ENCODE measurements around the gene GPR108.
"Not testable (repeated sequence)": the region's sequence is repeated elsewhere in the genome, so short reads cannot be mapped to it uniquely, and the experiment has no call there.

GPR108 gene

DNA sequence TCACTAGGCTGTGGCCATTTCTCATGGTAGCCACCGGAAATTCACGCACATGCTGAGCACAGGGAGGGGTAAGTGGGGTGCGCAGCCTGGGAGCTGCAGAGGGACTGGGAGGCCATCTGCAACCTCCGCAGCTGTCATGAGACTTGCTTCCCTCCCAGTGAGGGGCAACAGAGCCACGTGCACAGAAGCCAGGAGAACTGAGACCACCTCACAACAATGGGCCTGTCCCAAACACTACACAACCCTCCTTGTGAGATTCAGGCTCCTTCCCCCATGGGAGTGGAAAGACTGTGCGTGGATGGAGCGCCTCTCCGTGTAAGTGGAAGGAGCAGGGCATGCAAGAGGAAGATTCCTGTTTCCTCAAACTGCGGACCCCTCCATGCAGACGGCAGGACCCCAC is 25.8 kb downstream of the GPR108 start:
- no peak overlapping the region for H3K27ac ChIP-seq (ENCODE audit: low read depth, low read length)
- H3K4me3 ChIP-seq (ENCODE audit: low read depth, low read length): no peak overlapping the region
- H3K79me2 ChIP-seq (ENCODE audit: control insufficient read depth, insufficient read depth, low read length, unreplicated experiment): no peaks in the 10 kb centered on the region
- H3K4me1 ChIP-seq (ENCODE audit: control insufficient read depth, insufficient read depth, low read length, unreplicated experiment): no peaks in the 10 kb centered on the region
- H3K27me3 ChIP-seq (ENCODE audit: insufficient read depth, low read length): no peaks in the 10 kb centered on the region
- no peak overlapping the region for H2AFZ ChIP-seq (ENCODE audit: low read length, unreplicated experiment)
- no peaks in the 10 kb centered on the region for H3K36me3 ChIP-seq (ENCODE audit: insufficient read depth, low read length)

DNA sequence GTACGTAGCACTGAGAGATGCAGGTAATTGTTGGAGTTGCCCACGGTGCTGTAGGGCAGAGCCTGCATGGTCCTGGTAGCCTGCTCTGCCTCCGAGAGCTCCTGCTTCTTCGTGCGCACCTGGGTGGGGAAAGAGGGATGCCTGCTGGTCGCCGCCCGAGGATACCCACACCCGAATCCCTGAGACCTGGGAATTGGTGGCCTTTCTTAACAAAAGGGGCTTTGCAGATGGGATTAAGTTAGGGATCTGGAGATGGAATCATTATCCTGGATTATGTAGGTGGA is 26.4 kb downstream of the GPR108 start:
- Histone ChIP-seq H3K27ac (ENCODE audit: low read depth, low read length) (no peak overlapping the region), H3K4me3 (ENCODE audit: low read depth, low read length) (no peak overlapping the region), H3K79me2 (ENCODE audit: control insufficient read depth, insufficient read depth, low read length, unreplicated experiment) (no peaks in the 10 kb centered on the region), H3K36me3 (ENCODE audit: insufficient read depth, low read length) (no peaks in the 10 kb centered on the region), H3K27me3 (ENCODE audit: insufficient read depth, low read length) (no peaks in the 10 kb centered on the region), H3K4me1 (ENCODE audit: control insufficient read depth, insufficient read depth, low read length, unreplicated experiment) (no peaks in the 10 kb centered on the region), H2AFZ (ENCODE audit: low read length, unreplicated experiment) (no peak overlapping the region)

DNA sequence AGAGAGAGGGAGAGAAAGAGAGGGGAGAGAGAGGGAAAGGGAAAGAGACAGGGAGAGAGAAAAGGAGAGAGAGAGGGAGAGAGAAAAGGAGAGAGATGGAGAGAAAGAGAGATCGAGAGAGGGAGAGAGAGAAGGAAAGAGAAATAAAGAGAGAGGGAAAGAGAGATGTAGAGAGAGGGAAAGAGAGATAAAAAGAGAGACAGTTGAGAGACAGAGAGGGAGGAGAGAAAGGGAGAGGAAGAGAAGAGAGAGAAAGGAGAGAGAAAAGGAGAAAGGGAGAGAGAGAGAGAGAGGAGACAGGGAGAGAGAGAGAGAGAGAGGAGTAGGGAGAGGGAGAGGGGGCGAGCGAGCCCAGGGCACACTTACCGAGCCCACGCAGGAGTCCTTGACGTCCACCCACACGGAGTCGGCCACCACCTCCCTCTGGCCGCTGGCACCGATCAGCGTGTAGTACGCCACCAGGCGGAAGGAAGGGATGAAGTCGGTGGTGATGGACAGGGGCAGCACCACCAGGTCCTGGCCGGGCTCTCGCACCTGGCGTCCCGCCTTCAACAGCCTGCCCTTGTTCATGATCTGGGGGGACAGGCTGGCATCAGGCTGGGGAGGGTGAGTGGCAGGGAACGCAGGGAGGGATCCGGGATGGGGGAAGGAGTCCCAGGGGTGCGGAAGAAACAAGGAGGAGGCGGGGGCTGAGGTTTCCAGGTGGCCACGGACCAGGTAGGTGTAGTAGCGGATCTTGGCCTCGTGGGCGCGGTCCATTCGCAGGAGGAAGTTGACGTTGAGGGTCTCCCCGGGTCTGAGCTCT is 26.9 kb downstream of the GPR108 start:
- Histone ChIP-seq H3K27me3 (ENCODE audit: insufficient read depth, low read length) (no peaks in the 10 kb centered on the region), H3K27ac (ENCODE audit: low read depth, low read length) (no peak overlapping the region), H3K4me3 (ENCODE audit: low read depth, low read length) (no peak overlapping the region), H2AFZ (ENCODE audit: low read length, unreplicated experiment) (no peak overlapping the region), H3K36me3 (ENCODE audit: insufficient read depth, low read length) (no peaks in the 10 kb centered on the region), H3K4me1 (ENCODE audit: control insufficient read depth, insufficient read depth, low read length, unreplicated experiment) (no peaks in the 10 kb centered on the region), H3K79me2 (ENCODE audit: control insufficient read depth, insufficient read depth, low read length, unreplicated experiment) (no peaks in the 10 kb centered on the region)

DNA sequence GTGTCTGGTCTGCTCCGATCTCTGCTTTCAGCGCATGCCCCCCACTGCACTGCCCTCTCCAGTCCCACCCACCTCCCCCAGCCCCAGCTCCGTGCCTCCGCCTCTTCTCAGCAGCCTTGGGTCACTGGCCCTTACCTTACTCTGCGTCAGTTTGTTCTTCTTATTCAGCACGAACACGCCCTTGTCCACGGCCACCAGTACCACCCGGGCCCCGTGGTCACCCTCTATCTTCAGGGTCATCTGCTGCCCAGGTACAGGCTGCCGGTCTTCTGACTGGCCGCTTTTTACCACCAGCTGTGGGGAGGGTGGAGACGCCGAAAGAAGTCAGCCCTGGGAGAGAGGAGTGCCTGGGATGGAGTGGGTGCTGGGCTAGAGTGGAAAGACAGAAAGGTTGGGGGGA is 27.8 kb downstream of the GPR108 start:
- Histone ChIP-seq H3K27me3 (ENCODE audit: insufficient read depth, low read length) (no peaks in the 10 kb centered on the region), H3K4me1 (ENCODE audit: control insufficient read depth, insufficient read depth, low read length, unreplicated experiment) (no peaks in the 10 kb centered on the region), H2AFZ (ENCODE audit: low read length, unreplicated experiment) (no peak overlapping the region), H3K36me3 (ENCODE audit: insufficient read depth, low read length) (no peaks in the 10 kb centered on the region), H3K27ac (ENCODE audit: low read depth, low read length) (no peak overlapping the region), H3K79me2 (ENCODE audit: control insufficient read depth, insufficient read depth, low read length, unreplicated experiment) (no peaks in the 10 kb centered on the region), H3K4me3 (ENCODE audit: low read depth, low read length) (no peak overlapping the region)

DNA sequence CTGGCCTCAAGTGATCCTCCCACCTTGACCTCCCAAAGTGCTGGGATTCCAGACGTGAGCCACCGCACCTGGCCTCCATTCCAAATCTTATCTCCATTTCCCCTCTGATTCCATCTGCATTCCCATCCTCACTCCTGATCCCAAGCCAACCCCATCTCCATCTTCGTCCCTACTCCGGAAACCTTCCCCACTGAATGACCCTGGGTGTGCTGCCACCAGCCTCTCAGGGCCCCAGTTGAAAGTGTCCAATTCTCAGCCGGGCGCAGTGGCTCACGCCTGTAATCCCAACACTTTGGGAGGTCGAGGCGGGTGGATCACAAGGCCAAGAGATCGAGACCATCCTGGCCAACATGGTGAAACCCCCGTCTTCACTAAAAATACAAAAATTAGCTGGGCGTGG is 28.5 kb downstream of the GPR108 start:
- not testable (repeated sequence) for H3K4me3 ChIP-seq (ENCODE audit: low read depth, low read length); H3K4me1 ChIP-seq (ENCODE audit: control insufficient read depth, insufficient read depth, low read length, unreplicated experiment); H3K27me3 ChIP-seq (ENCODE audit: insufficient read depth, low read length); H3K36me3 ChIP-seq (ENCODE audit: insufficient read depth, low read length); H3K79me2 ChIP-seq (ENCODE audit: control insufficient read depth, insufficient read depth, low read length, unreplicated experiment); H2AFZ ChIP-seq (ENCODE audit: low read length, unreplicated experiment); H3K27ac ChIP-seq (ENCODE audit: low read depth, low read length)

DNA sequence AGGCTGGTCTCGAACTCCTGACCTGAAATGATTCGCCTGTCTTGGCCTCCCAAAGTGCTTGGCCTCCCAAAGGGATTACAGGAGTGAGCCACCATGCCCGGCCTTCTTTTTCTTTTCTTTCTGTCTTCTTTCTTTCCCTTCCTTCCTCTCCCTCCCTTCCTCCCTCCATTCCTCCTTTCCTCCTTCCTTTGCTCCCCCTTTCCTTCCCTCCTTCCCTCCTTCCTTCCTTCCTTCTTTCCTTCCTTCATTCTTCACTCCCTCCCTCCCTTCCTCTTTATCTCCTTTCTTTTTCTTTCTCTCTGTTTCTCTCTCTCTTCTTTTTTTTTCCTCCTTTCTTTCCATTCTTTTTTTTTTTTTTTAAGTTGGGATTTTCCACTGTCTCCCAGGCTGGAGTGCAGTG is 29.0 kb downstream of the GPR108 start:
- Histone ChIP-seq H3K4me3 (ENCODE audit: low read depth, low read length) (no peak overlapping the region), H3K27ac (ENCODE audit: low read depth, low read length) (no peak overlapping the region), H3K36me3 (ENCODE audit: insufficient read depth, low read length) (no peaks in the 10 kb centered on the region), H2AFZ (ENCODE audit: low read length, unreplicated experiment) (no peak overlapping the region), H3K79me2 (ENCODE audit: control insufficient read depth, insufficient read depth, low read length, unreplicated experiment) (no peaks in the 10 kb centered on the region), H3K27me3 (ENCODE audit: insufficient read depth, low read length) (no peaks in the 10 kb centered on the region), H3K4me1 (ENCODE audit: control insufficient read depth, insufficient read depth, low read length, unreplicated experiment) (no peaks in the 10 kb centered on the region)

DNA sequence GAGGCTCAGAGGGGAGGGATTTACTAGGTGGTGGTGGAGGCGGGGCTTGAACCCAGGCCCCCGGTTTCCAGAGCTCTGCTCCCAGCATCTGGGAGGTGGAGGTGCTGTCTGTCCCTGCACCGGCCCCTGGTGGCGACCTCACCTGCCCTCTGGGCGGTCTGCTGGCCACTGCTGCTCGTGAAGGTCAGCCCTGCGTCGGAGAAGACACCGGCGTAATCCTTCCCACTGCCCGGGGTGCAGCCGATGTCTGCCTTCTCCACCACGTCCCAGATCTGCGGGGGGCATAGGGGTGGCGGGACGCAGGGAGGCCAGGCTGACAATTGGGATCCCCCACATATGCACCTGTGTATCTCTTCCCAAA is 29.7 kb downstream of the GPR108 start:
- H3K36me3 ChIP-seq (ENCODE audit: insufficient read depth, low read length): no peaks in the 10 kb centered on the region

DNA sequence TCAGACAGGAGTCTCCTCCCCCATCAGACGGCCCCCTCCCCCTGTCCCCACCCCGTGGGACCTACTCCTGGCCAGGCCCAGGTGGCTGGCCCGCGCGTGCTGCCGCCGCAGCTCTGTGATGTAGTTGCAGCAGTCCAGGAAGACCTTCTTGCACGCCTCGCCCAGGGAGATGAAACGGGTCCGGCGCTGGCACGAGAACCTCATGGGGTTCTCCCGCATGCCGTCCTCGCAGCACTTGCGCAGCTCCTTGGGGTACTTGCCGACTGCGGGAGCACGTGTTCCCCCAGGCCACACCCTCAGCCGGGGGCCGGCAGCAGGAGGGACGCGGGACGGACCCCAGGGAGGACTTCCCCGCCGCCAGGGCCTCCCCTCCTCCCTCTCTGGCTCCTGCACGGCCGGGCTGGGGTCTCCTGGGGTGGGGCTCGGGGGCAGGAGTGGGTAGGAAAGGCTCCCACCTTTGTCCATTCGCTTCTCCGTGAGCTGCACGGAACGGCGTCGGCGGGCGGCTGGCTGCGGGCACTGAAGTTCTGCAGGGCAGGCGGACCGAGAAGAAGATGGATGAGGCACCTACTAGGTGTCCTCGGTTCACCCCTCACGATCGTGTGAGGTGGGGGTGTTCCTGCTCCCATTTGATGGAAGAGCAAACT is 30.2 kb downstream of the GPR108 start:
- Histone ChIP-seq H2AFZ (ENCODE audit: low read length, unreplicated experiment) (no peak overlapping the region), H3K27me3 (ENCODE audit: insufficient read depth, low read length) (no peaks in the 10 kb centered on the region), H3K27ac (ENCODE audit: low read depth, low read length) (no peak overlapping the region), H3K79me2 (ENCODE audit: control insufficient read depth, insufficient read depth, low read length, unreplicated experiment) (no peaks in the 10 kb centered on the region), H3K4me1 (ENCODE audit: control insufficient read depth, insufficient read depth, low read length, unreplicated experiment) (no peaks in the 10 kb centered on the region), H3K36me3 (ENCODE audit: insufficient read depth, low read length) (no peaks in the 10 kb centered on the region), H3K4me3 (ENCODE audit: low read depth, low read length) (no peak overlapping the region)

More for the DNA sequence above, 29.7 kb downstream of the GPR108 start:
- Histone ChIP-seq H2AFZ (ENCODE audit: low read length, unreplicated experiment) (no peak overlapping the region), H3K27me3 (ENCODE audit: insufficient read depth, low read length) (no peaks in the 10 kb centered on the region), H3K27ac (ENCODE audit: low read depth, low read length) (no peak overlapping the region), H3K79me2 (ENCODE audit: control insufficient read depth, insufficient read depth, low read length, unreplicated experiment) (no peaks in the 10 kb centered on the region), H3K4me3 (ENCODE audit: low read depth, low read length) (no peak overlapping the region), H3K4me1 (ENCODE audit: control insufficient read depth, insufficient read depth, low read length, unreplicated experiment) (no peaks in the 10 kb centered on the region)

DNA sequence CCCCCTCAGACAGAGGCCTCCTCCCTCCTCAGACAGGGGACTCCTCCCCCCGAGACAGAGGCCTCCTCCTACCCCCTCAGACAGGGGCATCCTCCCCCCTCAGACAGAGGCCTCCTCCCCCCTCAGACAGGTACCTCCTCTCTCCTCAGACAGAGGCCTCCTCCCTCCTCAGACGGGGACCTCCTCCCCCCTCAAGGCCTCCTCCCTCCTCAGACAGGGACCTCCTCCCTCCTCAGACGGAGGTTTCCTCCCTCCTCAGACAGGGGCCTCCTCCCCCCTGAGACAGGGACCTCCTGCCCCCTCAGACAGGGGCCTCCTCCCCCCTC is 30.8 kb downstream of the GPR108 start:
- Histone ChIP-seq H3K27me3 (ENCODE audit: insufficient read depth, low read length) (no peaks in the 10 kb centered on the region), H3K4me1 (ENCODE audit: control insufficient read depth, insufficient read depth, low read length, unreplicated experiment) (no peaks in the 10 kb centered on the region), H2AFZ (ENCODE audit: low read length, unreplicated experiment) (no peak overlapping the region), H3K27ac (ENCODE audit: low read depth, low read length) (no peak overlapping the region), H3K79me2 (ENCODE audit: control insufficient read depth, insufficient read depth, low read length, unreplicated experiment) (no peaks in the 10 kb centered on the region), H3K36me3 (ENCODE audit: insufficient read depth, low read length) (0 out of 2 replicates have a peak, but pooled peaks cover 3% of the 10 kb centered on the region), H3K4me3 (ENCODE audit: low read depth, low read length) (no peak overlapping the region)

DNA sequence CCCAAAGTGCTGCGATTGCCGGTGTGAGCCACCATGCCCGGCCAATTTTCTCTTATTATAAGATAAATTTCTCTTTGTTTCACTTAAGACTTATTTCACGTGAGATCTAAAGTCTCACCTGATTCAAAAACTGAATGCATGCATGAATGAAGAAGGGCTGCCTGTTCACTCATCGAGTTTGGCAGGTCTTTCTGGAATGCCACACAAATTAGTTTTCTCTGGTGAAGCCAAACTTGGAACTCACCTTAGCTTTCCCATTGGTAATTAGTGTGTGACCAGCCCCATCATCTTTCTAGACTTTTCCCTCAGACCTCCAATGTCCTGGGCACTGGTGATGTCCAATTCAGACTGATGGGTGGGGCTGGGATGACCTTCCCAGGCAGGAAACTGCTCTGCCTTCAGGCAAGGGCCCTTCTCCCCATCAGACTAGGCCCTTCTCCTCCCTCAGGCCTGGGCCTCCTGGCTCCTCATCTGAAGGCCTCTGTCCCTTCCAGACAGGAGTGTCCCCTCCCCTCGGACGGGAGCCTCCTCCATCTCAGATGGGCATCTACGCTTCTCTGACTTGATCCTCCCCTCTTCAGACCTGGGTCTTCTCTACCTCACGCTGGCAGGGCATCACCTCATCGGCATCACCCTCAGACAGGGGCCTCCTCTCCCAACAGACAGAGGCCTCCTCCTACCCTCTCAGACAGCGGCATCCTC is 31.3 kb downstream of the GPR108 start:
- Histone ChIP-seq H2AFZ (ENCODE audit: low read length, unreplicated experiment) (no peak overlapping the region), H3K4me3 (ENCODE audit: low read depth, low read length) (no peak overlapping the region), H3K79me2 (ENCODE audit: control insufficient read depth, insufficient read depth, low read length, unreplicated experiment) (no peaks in the 10 kb centered on the region), H3K4me1 (ENCODE audit: control insufficient read depth, insufficient read depth, low read length, unreplicated experiment) (no peaks in the 10 kb centered on the region), H3K36me3 (ENCODE audit: insufficient read depth, low read length) (0 out of 2 replicates have a peak, but pooled peaks cover 3% of the 10 kb centered on the region), H3K27ac (ENCODE audit: low read depth, low read length) (no peak overlapping the region), H3K27me3 (ENCODE audit: insufficient read depth, low read length) (no peaks in the 10 kb centered on the region)
